K562 treated with DMSO at 1 percent for 12 hours (cell line): ENCODE measurements around the gene ALDH6A1. TPM values are rescaled to one million over a fixed set of nuclear protein-coding genes. Genes with fewer than 3 reads are reported as not detected.

Experiments
- total RNA-seq: library from RNA; unstranded; fragments of 300-600 nt; gene quantifications from 2 replicates; pipeline ENCODE4 v1.2.3, GENCODE V29; 2022; ENCODE audit not compliant: insufficient read depth

ALDH6A1 gene
- total RNA-seq = 1.1 and 3.2 TPM in 2 replicates

DNA sequence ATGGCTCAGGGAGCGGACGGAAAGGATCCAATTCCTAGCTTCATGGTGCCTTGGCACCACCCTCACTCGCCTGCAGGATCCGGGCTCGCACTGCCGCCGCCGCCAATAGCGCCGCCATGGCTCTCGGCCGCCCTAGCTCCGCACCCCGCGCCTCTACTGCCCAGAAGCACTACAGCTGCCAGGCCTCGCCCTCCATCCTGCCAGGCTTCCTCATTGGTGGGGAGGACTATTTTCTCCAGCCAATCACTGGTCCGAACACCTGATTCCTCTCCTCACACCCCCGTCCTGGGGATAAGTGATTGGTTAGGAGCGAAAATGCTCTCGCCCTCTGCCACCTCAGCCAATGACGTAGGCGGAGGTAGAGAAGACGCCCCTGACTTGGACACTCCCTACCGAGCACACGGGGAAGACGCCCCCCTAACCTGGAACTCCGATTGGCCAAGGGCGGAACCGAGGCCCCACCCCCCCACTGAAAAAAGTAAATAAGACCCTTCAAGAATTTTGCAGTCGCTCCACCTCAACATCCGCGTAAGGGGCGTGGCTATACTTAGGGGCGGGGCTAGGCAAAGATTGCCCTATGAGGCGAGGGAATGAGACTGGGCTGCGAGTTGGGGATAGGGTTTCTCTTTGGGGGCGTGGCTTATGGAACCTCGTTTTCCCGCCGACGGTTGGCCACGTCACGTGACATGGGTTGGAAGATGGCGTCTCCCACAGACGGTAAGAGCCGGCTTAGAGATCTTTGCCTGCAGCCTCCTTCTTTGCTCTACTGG is at the start of gene ALDH6A1, which contains the start of gene LIN52:
Gene ALDH6A1 (minus strand): TSS at position 177 of the 770 bp plus-strand sequence. CDS start 59 bp downstream, at position 118.
Gene LIN52 (plus strand): TSS at position 680 of the 770 bp plus-strand sequence. CDS start 19 bp downstream, at position 699.

DNA sequence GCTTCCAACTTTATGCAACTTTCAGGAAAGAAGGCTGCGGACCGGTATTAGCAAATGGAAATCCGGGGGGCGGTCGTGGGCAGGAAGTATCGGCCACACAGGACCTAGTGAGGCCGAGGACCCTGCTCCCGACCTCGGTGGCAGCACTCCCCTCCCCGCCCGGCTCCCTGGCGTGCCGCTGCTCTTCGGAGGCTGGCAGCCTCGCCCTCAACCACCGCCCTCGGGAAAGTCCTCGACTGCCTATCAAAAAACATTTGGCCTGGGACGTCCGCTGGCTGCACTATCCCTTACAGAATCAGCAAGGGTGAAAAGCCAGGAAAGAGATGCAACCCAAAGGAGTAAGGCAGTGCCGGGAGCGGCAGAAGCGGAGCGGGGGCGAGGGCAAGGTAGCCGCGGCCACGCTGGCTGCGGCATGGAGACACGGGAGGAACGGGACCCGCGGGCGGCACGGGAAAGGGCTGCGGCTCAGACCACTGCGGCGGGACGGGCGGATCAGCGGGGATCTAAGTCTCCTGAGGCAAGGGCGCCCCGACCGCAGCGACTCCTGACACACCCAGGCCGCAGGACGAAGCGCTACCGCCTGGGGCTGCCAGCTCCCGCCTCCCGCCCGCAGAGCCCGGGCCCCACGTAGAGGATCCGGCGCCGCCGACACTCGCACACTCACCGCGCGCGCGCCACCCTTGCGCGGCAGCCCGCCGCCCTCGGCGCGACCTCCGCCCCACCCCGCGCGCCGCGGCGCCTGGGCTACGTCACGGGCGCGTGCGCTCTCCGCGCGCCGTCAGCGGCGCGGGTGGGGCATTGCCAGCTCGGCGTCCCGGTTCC is 65.5 kb downstream of the ALDH6A1 start, which contains the start of the genes BBOF1 and ENTPD5:
Gene BBOF1 (plus strand): TSS at position 764 of the 822 bp plus-strand sequence. CDS start 130 bp downstream, outside the sequence.
Gene ENTPD5 (minus strand): TSS at position 703 of the 822 bp plus-strand sequence. CDS start 31,186 bp downstream, outside the sequence.

Other genes starting within 250 kb of the ALDH6A1 start
- 1.4 and 3.0 TPM in 2 replicates for gene PTGR2, start 232.6 kb downstream of the ALDH6A1 start, total RNA-seq
- gene ZNF410, start 197.6 kb downstream of the ALDH6A1 start, total RNA-seq = 22.3 and 29.3 TPM in 2 replicates
- 0.93 and 2.3 TPM in 2 replicates for gene FAM161B, start 134.4 kb downstream of the ALDH6A1 start, total RNA-seq
- 21.0 and 22.3 TPM in 2 replicates for gene COQ6, start 134.2 kb downstream of the ALDH6A1 start, total RNA-seq
- gene ENTPD5, start 65.2 kb downstream of the ALDH6A1 start, total RNA-seq = 4.4 and 9.1 TPM in 2 replicates
- 0.50 and 0.83 TPM in 2 replicates for gene BBOF1, start 65.1 kb downstream of the ALDH6A1 start, total RNA-seq
- gene LIN52, start 503 bp upstream of the ALDH6A1 start, total RNA-seq = 3.3 and 6.2 TPM in 2 replicates
- not detected in 2 replicates for gene VSX2, start 155.0 kb upstream of the ALDH6A1 start, total RNA-seq
- gene ABCD4, start 218.5 kb upstream of the ALDH6A1 start, total RNA-seq = 21.3 and 27.7 TPM in 2 replicates